PFSK-1 (cell line): ENCODE measurements around the gene PTPN5.

Experiments
- FOXP2 ChIP-seq: optimal IDR thresholded peaks from 2 replicates; pipeline ENCODE3; 2011; ENCODE audit warnings: borderline replicate concordance, control low read depth, inconsistent platforms; ENCODE audit not compliant: insufficient read depth; ENCODE audit errors: extremely low read length, extremely low read depth
- POLR2AphosphoS5 ChIP-seq: IDR thresholded peaks from 2 replicates; pipeline ENCODE4 v1.6.1; 2012; ENCODE audit warnings: low read depth, mild to moderate bottlenecking, control low read depth, low read length, moderate library complexity
- REST ChIP-seq, 2 experiments: IDR thresholded peaks; 2 replicates each; pipeline versions ENCODE4 v1.6.1 to v1.8.0; 2011 to 2012; ENCODE audit warnings: low read depth in 2 of 2, low read length in 2 of 2, control low read depth in 1 of 2, inconsistent platforms in 1 of 2, mild to moderate bottlenecking in 1 of 2, moderate library complexity in 1 of 2; ENCODE audit not compliant: insufficient read depth in 1 of 2
- SIN3A ChIP-seq: IDR thresholded peaks from 2 replicates; pipeline ENCODE4 v1.6.1; 2012; ENCODE audit warnings: mild to moderate bottlenecking, low read length, moderate library complexity, borderline replicate concordance; ENCODE audit not compliant: insufficient read depth
- TAF1 ChIP-seq: IDR thresholded peaks from 2 replicates; pipeline ENCODE4 v1.6.1; 2012; ENCODE audit warnings: low read length, control low read depth, borderline replicate concordance; ENCODE audit not compliant: insufficient read depth

DNA sequence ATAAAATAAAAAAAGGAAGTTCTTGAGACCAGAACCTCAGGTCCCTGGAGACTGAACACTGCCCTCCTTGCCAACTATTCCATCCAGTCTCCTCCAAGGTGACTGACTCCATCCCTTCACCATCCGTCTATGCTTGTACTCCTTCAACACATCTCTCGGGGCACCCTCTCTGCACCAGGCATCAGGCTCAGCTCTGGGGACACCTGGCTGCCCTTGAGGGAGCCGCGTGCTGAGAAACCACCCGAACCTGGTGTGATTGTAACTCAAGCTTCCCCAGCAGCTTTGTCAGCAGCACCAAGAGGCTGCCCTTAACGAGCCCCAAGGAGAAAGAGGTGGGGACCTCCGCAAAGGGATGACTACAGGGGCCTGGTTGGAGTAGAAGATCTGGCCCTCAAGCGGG lies 1.7 kb downstream of the PTPN5 start:
- TF ChIP-seq SIN3A (no peak), TAF1 (no peak), REST (IDR thresholded peaks at IDR 0.05; ENCODE audit: insufficient read depth in 1 of 2, low read depth in 2 of 2, low read length in 2 of 2) (no peak), POLR2AphosphoS5 (no peak), FOXP2 (no peak)
